ENCODE results near the gene FBXO44.

GRCh38 chr1:11639372-11639771 is 15.3 kb upstream of the FBXO44 start:
- TF ChIP-seq CTCF (IDR thresholded peaks at IDR 0.05): no peak
- TF ChIP-seq POLR2A (IDR thresholded peaks at IDR 0.05): no peak
- TF ChIP-seq POLR2AphosphoS5 (IDR thresholded peaks at IDR 0.05): no peak

Measured in breast epithelium (tissue), 3 donors.